Transverse colon (tissue), 3 donors: Measurements from ENCODE around the gene PLEKHO2.

Experiments used
- EP300 ChIP-seq: sonication (generic); formaldehyde crosslinking; IDR thresholded peaks from one replicate; pipeline ENCODE4 v1.6.1; 2017; ENCODE audit warnings: antibody characterized with exemption, low read depth
- POLR2A ChIP-seq: fragments of 450-650 bp; IDR thresholded peaks from one replicate; pipeline ENCODE4 v1.6.1; 2016; ENCODE audit warnings: antibody characterized with exemption, mild to moderate bottlenecking, moderate library complexity
- TF ChIP-seq, protein P1 (sequence below), 5 experiments: fragments of 200-600 bp in 3 of 5; fragments of 450-650 bp in 2 of 5; sonication (generic) in 3 of 5; IDR thresholded peaks; 1 replicate in 2 of 5; 2 replicates in 3 of 5; pipeline ENCODE4 v1.5.1; 2016 to 2017; ENCODE audit warnings: antibody characterized with exemption in 5 of 5, inconsistent platforms in 3 of 5, mild to moderate bottlenecking in 2 of 5, moderate library complexity in 1 of 5

DNA sequence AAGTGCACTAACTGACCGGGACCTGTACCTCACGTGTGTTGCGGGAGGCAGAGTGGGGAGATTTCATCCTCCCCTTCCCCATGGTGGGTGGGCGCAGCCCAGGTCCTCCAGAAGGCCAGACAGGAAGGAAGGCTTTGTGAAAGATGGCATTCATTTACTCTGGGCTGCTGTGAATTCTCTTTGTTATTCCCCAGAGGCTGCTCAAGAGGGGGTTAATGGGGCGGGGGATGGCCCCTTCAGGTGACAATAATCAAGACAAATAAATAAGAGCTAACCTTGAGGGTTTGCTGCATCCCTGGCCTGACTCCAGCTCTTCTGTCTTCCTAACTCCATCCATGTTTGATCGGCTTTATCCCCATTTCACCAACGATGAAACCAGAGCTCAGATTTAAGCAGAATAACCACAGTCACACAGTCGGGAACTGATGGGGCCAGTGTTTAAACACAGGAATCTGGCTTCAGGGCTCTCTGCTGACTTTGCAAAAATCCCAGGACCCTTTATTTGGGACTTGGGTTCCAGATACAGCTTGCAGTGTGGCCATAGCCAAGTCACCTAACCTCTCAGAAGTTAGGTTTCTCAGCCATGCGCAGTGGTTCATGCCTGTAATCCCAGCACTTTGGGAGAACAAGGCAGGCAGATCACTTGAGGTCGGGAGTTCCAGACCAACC, 32.8 kb upstream of the PLEKHO2 start:
- TF ChIP-seq POLR2A (no peak), EP300 (no peak)
- TF ChIP-seq, protein P1, sequence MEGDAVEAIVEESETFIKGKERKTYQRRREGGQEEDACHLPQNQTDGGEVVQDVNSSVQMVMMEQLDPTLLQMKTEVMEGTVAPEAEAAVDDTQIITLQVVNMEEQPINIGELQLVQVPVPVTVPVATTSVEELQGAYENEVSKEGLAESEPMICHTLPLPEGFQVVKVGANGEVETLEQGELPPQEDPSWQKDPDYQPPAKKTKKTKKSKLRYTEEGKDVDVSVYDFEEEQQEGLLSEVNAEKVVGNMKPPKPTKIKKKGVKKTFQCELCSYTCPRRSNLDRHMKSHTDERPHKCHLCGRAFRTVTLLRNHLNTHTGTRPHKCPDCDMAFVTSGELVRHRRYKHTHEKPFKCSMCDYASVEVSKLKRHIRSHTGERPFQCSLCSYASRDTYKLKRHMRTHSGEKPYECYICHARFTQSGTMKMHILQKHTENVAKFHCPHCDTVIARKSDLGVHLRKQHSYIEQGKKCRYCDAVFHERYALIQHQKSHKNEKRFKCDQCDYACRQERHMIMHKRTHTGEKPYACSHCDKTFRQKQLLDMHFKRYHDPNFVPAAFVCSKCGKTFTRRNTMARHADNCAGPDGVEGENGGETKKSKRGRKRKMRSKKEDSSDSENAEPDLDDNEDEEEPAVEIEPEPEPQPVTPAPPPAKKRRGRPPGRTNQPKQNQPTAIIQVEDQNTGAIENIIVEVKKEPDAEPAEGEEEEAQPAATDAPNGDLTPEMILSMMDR (IDR thresholded peaks at IDR 0.05), result no peak
